Skin of body (tissue), 2 donors: ENCODE measurements around the gene MT1E. TPM values are rescaled to one million over a fixed set of nuclear protein-coding genes. Genes with fewer than 3 reads are reported as not detected.
A peak's percentile ranks its signal among the peaks of the same experiment; 100 is the strongest.
"Not testable (repeated sequence)": the region's sequence is repeated elsewhere in the genome, so short reads cannot be mapped to it uniquely, and the experiment has no call there.

ENCODE experiments used
- DNase-seq: peaks from one replicate; lab custom pipeline; 2025; lab: John Stamatoyannopoulos, UW
- total RNA-seq: library from RNA; depleted of rRNA; stranded (reverse); fragments of >200 nt; gene quantifications from one replicate; pipeline ENCODE4 v1.2.3, GENCODE V29; 2014

MT1E gene
- total RNA-seq, 1 donor from 2014 or later = 13.8 TPM

DNA sequence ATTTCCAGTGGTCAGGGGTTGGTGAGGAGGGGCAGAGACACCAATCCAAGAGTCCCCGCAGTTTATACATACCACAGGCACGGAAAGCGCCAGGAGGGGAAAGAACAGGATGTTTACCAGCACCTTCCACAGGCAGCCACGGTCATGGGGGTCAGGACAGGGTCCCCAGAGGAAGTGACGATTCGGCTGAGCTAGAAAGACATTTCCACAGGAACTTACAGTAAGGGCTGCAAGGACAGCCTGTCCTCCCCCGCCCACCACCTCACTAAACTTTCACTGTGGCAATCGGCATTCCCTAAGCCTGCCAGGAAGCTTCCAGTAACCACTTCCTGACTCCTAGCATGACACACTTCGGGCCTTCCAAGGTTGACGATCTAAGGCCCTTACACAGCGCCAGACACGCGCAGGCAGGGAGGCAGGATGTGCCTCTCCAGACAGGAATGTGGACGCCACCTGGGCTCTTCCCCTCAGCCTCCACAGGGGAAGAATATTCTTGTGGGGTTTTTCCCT, 18.4 kb upstream of the MT1E start:
- peak; percentile 88 for DNase-seq

DNA sequence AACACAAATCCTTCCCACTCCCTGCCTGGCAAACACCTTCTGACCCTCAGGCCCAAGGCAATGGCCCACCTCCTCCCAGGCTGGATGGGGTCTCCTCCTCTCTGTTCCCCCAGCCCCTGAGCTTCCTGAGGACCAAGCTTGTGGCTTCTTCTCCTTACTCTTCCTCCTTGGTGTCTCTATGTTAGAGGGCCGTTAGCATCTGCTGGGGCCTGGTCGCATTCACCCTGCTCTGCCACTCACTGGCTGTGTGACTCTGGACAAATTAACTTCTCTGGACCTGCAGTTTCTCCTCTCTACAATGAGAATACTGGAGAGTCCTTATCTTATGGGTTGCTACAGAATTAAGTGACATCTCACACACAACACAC, 17.9 kb upstream of the MT1E start:
- no peak for DNase-seq

DNA sequence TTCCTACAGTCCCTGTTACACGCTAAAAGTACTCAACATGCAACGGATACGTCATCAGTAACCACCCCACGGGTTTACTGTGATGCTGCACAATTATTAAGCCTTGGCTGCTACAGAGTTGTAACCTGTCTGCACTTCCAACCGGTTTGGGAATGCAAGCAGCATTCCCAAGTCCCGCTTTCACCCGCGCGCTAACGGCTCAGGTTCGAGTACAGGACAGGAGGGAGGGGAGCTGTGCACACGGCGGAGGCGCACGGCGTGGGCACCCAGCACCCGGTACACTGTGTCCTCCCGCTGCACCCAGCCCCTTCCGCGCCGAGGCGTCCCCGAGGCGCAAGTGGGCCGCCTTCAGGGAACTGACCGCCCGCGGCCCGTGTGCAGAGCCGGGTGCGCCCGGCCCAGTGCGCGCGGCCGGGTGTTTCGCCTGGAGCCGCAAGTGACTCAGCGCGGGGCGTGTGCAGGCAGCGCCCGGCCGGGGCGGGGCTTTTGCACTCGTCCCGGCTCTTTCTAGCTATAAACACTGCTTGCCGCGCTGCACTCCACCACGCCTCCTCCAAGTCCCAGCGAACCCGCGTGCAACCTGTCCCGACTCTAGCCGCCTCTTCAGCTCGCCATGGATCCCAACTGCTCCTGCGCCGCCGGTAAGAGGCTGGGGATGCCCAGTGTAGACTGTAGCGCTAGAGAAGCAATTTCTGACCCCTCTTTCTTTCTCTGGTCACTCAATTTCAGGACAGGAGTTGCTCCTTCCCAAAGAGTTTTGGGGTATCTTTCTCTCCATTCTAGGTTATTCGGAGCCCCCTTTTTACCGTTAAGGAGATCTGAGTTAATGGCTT, 17.3 kb upstream of the MT1E start, which contains the start of gene MT2A:
TSS of gene MT2A (plus strand) at position 542 of the 833 bp plus-strand sequence. CDS start at position 614, 72 bp downstream.
- peak; percentile 92 for DNase-seq

DNA sequence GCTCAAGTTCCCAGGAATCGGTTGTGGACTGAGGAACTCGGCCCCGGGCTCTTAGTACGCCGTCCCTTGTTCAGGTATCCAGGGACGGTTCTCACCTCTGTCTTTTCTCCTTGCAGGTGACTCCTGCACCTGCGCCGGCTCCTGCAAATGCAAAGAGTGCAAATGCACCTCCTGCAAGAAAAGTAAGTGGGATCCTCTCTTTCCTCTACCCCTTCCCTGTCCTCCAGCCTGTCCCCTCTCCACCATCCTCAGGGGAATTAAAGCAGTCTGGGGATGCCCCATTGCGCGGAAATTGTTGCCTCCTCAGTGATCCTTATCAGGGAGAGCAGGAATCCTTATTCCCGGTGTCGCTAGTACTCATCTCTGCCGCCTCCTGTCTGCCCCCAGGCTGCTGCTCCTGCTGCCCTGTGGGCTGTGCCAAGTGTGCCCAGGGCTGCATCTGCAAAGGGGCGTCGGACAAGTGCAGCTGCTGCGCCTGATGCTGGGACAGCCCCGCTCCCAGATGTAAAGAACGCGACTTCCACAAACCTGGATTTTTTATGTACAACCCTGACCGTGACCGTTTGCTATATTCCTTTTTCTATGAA, 16.6 kb upstream of the MT1E start:
- no peak for DNase-seq

DNA sequence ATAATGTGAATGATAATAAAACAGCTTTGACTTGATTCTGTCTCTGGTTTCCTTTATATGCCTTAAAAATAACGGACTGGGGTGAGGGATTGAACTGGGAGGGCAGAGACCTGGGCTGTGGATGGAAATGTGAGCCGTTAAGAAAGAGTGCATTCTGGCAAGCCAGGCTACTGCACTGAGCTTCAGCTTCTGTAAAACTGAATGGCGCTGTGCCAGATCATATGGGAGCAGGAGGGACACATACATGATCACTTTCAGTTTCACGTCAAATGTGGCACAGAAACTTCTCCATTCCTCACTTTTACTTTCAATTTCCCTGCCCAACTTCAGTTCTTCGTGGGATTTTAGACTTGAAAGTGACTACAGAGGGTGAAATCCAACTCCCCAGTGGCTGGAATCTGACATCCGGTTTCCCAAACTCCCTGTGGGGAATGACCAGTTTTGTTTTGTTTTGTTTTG, 16.1 kb upstream of the MT1E start:
- DNase-seq = peak; percentile 86

DNA sequence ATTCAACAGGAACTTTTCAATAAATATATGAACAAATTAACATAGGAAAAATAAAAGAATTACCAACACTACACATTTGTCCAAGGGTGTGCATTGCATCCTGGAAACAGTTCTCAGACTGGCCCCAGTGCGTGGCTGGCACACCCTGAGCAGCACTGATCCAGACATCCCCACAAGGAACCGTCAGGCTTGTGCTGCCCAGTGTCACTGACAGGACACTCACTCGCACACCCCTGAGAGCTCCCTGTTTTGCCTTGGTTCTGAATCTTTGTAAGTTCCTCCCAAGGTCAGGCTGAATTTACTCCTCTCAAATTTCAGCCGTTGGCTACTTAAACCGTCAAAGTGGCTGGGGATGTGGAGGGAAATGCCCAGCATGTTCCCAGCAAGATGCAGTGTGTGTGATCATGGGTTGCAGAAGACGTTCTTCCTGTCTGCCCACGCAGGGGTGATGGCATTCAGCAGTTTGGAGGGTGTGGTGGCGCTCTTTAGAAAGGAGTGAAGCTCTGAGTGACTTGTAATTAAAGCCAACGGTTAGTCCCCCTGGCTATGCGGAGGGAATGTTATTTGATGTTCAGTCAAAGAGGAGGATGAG, 15.5 kb upstream of the MT1E start:
- peak; percentile 56 for DNase-seq

DNA sequence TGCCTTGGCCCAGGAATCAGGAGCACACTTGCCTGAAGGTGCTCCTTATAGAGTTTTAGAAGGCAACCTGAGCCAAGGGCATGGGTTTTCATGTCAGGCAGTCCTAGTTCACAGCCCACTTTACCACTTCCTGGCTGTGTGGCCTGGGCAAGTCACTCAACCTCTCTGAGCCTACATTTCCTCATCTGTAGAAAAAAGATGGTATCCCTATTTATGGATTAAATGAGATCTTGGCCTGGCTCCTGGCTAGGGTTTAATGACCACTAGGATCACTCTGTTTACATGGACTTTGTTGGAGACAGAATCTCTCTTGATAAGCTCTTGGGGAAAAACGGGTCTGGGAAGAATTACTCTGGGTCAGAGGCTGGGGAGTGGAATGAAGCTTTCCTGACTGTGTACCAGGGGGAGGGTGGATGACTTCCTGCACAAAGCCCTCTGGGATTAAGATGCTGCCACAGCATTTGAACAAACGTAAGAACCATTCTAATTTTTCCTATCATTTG, 14.9 kb upstream of the MT1E start:
- peak; percentile 46 for DNase-seq

DNA sequence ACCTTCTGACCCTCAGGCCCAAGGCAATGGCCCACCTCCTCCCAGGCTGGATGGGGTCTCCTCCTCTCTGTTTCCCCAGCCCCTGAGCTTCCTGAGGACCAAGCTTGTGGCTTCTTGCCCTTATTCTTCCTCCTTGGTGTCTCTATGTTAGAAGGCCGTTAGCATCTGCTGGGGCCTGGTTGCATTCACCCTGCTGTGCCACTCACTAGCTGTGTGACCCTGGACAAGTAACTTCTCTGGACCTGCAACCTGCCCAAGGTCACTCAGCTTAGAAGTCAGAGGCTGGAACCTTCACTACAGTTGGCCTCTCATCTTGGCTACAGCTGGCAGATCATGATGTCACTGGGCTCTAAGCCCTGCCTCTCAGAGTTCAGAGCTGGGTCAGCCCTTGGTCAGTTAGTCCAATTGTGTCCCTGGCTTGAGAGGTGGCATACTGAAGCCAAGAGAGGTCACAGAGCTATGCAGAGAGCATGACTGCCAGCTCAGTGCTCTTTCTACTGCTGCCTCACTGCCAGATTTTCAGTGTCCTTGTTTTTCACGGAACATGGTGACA, 14.2 kb upstream of the MT1E start:
- DNase-seq = peak; percentile 8

DNA sequence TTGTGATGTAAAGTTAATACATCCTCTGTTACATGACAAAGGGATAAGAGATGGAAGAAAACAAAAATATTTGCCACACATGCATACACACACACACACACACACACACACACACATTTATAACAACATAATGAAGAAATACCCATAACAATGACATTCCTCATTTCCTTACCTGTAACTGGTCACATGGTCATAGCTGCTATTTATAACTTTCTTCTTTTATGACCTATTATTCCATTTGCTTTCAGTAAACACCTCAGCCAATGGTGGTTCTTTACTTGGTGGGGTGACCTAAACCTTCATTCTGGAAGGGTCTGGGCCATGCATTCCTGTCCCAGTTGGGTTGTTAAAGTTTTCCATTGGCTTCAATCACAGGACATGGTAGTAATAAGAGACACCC, 11.9 kb upstream of the MT1E start:
- no peak for DNase-seq

DNA sequence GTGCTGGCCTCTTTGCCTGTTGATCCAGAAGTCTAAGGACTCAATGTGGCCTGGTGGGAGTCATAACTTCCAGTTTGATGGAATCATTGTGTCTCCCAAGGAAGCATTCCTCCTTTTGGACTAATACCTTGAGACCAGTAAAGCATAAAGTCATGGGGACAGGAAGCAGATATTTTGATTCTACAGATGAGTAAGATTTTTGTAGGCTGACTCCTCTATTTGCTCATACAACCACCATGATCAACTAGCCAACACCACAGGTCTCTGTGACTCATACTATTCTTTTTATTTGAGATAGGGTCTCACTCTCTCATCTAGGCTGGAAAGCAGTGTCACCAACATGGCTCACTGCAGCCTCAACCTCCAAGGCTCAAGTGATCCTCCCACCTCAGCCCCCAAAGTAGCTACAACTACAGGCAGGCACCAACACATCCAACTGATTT, 11.0 kb upstream of the MT1E start:
- DNase-seq = no peak

DNA sequence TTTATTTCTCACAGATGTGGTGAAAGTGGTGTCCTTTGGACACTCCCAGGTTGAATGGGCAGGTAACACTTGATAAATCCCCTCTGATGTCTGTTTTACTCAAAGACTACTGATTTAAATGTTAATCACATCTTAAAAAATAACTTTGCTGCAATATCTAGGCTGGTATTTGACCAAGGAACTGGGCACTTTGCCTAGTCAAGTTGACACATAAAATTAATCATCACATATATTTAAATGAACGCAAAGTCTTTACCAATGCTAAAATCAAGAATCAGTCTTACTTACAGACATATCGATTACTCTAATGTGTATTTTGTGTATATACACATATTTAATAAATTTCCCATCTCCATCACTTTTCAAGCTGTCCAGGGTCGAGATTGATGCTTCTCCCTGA, 10.2 kb upstream of the MT1E start:
- no peak for DNase-seq

DNA sequence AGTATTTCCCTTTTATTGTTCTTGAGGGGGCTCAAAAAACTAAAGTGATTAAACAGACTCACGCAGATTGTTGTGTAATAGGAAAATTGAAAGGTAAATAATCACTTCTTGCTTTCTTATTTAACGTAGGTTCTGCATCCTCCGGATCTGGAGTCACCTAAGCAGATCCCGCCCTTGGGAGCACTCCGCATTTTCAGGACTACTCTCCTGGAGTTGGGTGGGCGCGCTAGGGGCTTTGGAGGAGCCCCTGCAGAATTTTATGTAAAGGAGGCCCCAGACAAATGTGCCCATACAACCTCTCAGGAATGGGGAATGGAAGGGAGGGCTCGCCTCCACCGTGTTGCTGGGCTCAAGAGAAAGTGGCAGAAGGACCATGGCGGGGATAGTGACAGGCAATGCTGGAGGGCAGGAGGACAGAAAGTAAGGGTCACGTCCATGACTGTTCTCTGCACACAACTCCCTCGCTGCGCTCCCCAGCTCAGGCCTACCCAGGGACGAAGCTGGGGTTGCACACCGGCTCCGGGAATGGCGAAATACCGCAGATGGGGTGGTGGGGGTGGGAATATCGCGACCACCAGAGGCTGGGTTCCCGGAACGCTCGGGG, 8.9 kb upstream of the MT1E start:
- no peak for DNase-seq

DNA sequence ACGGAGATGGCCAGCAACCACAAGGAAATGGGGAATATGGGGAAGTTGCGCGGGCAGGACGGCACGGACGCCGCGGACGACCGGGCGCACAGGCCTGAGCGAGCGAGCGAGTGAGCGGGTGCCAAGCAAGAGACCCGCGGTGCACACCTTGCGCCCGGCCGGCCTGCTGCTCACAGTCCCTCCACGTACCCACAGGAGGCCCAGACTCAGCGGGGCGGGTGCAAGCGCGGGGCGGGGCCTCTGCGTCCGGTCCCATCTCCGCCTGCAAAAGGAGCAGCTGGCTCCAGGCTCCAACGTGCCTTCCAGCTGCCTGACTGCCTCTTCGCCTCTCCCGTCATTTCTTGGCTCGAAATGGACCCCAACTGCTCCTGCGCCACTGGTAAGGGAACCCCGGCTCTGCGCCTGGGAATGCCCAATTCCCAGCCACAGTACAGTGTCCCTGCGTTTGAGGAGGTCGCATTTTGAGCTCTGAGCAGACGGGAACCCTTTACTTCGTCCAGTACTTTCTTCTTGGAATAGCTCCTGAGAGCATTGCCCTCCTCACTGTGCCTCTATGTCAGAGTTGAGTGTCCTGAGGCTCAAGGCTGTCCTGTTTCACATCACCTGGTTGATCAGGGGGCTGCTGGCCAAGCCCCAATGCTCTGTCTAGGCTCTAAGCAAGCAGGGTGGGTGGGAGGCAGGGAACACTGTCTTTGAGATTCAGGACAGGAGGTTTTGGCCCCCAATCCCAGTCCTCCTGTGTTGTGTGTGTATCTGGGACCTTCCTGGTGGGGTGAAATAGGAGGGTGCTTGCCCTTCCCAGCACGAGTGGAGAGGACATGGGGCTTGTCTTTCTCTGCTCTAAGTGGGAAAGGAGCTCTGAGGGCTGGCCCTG, 8.1 kb upstream of the MT1E start:
- peak; percentile 58 for DNase-seq

DNA sequence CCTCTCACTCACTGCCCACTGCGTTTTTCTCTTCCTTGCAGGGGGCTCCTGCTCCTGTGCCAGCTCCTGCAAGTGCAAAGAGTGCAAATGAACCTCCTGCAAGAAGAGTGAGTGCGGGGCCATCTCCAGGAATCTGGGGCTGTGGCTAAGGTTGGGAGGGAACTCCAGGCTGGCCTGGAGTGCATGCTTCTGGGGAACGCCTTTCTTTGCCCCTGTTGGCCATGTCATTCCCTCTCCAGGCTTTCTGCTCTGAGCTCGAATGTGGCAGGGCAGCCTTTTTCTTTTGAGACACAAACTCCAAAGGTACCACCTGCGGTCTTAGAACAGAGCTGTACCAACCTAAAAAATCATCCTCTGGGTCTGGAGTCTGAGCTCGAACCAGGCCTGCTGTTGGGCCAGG, 7.4 kb upstream of the MT1E start:
- DNase-seq = no peak

DNA sequence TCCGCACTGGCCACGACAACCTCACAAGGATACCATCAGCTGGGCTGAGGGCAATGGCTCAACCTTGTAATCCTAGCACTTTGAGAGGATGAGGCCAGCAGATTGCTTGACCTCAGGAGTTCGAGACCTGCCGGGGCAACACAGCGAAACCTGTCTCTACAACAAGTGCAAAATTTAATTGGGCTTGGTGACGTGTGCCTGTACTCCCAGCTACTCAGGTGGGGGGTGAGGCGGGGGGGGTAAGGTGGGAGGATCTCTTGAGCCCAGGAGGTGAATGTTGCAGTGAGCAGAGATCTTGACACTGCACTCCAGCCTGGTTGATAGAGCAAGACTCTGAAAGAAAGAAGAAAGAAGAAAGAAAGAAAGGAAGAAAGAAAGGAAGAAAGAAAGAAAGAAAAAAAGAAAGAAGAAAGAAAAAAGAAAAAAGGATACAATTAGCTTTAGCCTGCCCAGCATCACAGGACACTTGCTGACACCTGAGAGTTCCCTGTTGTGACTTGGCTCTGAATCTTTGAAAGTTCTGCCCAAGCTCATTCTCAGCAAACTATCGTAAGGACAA, 5.2 kb upstream of the MT1E start:
- DNase-seq = no peak

DNA sequence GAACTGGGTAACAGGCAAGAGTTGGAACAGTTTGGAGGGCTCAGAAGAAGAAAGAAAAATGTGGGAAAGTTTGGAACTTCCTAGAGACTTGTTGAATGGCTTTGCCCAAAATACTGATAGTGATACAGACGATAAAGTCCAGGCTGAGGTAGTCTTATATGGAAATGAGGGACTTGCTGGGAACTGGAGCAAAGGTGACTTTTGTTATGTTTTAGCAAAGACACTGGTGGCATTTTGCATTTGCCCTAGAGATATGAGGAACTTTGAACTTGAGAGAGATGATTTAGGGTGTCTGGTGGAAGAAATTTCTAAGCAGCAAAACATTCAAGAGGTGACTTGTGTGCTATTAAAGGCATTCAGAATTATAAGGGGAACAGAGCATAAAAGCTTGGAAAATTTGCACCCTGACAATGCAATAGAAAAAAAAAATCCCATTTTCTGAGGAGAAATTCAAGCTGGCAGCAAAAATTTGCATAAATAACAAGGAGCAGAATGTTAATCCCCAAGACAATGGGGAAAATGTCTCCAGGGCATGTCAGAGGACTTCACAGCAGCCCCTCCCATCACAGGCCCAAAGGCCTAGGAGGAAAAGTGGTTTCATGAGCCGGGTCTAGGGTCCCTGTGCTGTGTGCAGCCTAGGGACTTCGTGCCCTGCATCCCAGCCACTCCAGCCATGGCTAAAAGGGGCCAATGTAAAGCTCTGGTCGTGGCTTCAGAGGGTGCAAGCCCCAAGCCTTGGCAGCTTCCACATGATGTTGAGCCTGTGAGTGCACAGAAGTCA, 3.7 kb upstream of the MT1E start:
- DNase-seq = not testable (repeated sequence)

DNA sequence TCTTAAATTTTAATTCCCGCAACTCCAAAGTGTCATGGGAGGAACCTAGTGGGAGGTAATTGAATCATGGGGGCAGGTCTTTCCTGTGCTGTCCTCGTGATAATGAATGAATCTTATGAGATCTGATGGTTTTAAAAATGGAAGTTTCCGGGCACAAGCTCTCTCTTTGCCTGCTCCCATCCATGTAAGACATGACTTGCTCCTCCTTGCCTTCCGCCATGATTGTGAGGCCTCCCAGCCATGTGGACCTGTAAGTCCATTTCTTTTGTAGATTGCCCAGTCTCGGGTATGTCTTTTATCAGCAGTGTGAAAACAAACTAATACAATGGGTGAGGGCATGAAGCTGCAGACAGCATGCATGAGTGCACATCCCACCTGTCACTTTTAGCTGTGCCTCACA, 2.4 kb upstream of the MT1E start:
- not testable (repeated sequence) for DNase-seq

DNA sequence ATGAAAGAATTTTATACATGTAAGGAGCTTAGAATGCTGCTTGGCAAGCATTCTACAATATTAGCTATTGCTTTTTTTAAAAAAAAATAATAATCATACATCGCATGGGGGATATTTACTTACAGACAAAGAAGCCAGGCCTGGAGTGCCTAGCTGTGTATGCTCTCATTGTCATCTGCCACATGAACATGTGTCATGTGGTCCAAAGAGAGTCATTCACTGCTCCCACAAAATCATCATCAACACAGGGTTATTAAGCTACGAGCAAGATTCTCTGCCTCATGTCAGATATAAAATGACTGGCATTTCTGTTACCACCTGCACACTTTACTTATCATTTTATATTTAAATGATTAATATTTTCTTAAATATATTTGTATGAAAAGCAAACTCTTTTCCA, 1.9 kb upstream of the MT1E start:
- DNase-seq = no peak

DNA sequence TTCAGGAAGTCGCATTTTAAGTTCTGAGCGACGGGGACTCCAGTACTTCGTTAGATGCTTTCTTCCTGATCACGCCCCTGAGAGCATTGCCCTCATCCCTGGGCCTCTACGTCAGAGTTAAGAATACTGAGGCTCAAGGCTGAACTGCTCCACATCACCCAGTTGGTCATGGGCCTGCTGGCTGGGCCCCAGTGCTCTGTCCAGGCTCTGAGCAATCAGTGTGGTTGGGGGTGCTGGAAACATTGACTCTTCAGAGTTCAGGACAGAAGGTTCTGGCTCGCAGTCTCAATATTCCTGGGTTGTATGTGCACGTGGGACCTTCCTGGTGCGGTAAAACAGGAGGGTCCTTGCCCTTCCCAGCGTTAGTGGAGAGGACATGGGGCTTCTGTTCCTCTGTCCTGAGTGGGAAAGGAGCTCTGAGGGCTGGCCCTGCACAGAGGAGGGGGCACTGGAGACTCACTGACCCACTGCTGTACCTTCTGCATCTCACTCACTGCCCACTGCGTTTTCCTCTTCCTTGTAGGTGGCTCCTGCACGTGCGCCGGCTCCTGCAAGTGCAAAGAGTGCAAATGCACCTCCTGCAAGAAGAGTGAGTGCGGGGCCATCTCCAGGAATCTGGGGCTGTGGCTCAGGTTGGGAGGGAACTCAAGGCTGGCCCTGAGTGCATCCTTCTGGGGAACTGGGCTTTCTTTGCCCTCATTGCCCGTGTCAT, 518 bp downstream of the MT1E start:
- DNase-seq = peak; percentile 63
